Testis (tissue), 3 donors: Measurements from ENCODE around the gene LSM12. TPM values are rescaled to one million over a fixed set of nuclear protein-coding genes. Genes with fewer than 3 reads are reported as not detected.
"Not testable (repeated sequence)": the region's sequence is repeated elsewhere in the genome, so short reads cannot be mapped to it uniquely, and the experiment has no call there.

Experiments
- DNase-seq: peaks from one replicate; pipeline ENCODE4 v3.0.0-alpha.2; 2019
- H3K27ac ChIP-seq, 2 donors: fragments of 200-600 bp; sonication (generic); one replicate each; pipeline ENCODE4 v1.5.1; 2019
- H3K27me3 ChIP-seq: fragments of 200-600 bp; sonication (generic); one replicate; pipeline ENCODE4 v1.5.1; 2019
- H3K36me3 ChIP-seq: fragments of 200-600 bp; sonication (generic); one replicate; pipeline ENCODE4 v1.5.1; 2017; ENCODE audit warnings: low read depth; ENCODE audit errors: missing control alignments
- H3K4me1 ChIP-seq: fragments of 200-600 bp; sonication (generic); one replicate; pipeline ENCODE4 v1.5.1; 2019
- H3K4me3 ChIP-seq, 2 donors: fragments of 200-600 bp; sonication (generic); one replicate each; pipeline ENCODE4 v1.5.1; 2017 to 2019
- H3K9me3 ChIP-seq: fragments of 200-600 bp; sonication (generic); one replicate; pipeline ENCODE4 v1.5.1; 2017
- CTCF ChIP-seq, 3 experiments: fragments of 450-650 bp in 2 of 3; fragments of 200-600 bp in 1 of 3; sonication (generic) in 1 of 3; IDR thresholded peaks; one replicate each; pipeline ENCODE4 v1.5.1; 2016 to 2019; ENCODE audit warnings: antibody characterized with exemption in 3 of 3, mild to moderate bottlenecking in 2 of 3, moderate library complexity in 1 of 3
- POLR2A ChIP-seq: fragments of 450-650 bp; IDR thresholded peaks from one replicate; pipeline ENCODE4 v1.6.1; 2017; ENCODE audit warnings: antibody characterized with exemption, mild to moderate bottlenecking, moderate library complexity
- WGBS, 2 donors: methylation state at CpG; one replicate each; pipeline ENCODE4 v1.1.5; 2018; 5-methylcytosine and 5-hydroxymethylcytosine counted together
- intact Hi-C: fragments of 100-400 bp; cut with DNase I; formaldehyde crosslinking; loops from one replicate; pipeline ENCODE4 v1.15.1; 2023; ENCODE audit warnings: low total_unique reads
- polyA plus RNA-seq: library from polyadenylated mRNA; stranded (reverse); fragments of 350-450 nt; fragmentation: Illumina TruSeq; extraction: RNeasy Lipid Tissue Mini Kit (QIAGEN cat#74804); gene quantifications from one replicate; pipeline ENCODE4 v1.2.3, GENCODE V29; 2014; ENCODE audit warnings: low read depth, low replicate concordance; ENCODE audit not compliant: insufficient read depth
- total RNA-seq, 2 donors: library from RNA; depleted of rRNA; stranded (reverse); fragments of >200 nt; gene quantifications; one replicate each; pipeline ENCODE4 v1.2.3, GENCODE V29; 2016

Gene LSM12
- total and polyA plus RNA-seq, 3 donors from 2014 or later, result 52.7 to 74.4 (median 57.6) TPM

GRCh38 chr17:44102849-44103622, 36.6 kb upstream of the LSM12 start:
- H3K27ac ChIP-seq, result no peak overlapping the region
- H3K9me3 ChIP-seq, result no peaks in the 10 kb centered on the region
- peaks cover 15% of the 10 kb centered on the region for H3K4me1 ChIP-seq
- H3K27me3 ChIP-seq, result no peaks in the 10 kb centered on the region
- no peaks in the 10 kb centered on the region for H3K36me3 ChIP-seq
- H3K4me3 ChIP-seq, result no peak overlapping the region
- no peak for TF ChIP-seq POLR2A
- TF ChIP-seq CTCF (IDR thresholded peaks at IDR 0.05), result no peak
- no peak for DNase-seq
- 83 to 86% methylated on average over 15 to 16 of the region's 16 CpGs for WGBS, 2 donors
- intact Hi-C loops, result no loop called here

DNA sequence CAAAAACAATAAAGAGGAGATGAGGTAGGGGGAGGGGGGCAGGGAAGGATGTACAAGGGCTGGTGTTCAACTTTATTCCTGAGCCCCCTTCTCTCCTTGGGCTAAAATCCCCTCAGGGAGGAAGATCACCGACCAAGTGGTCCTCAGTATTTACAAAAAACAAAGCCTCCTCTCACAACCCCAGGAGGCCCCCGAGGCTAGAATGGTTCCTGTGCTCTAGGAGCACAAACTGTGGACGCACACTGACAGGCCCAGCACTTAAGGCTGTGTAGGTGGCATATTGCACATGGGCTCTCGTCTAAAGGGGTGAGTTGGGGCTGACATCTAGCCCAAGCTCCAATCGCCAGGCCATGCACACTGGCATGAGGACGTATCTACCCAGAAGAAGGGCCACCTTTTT, 35.4 kb upstream of the LSM12 start:
- H3K4me1 ChIP-seq, result peaks cover 15% of the 10 kb centered on the region
- H3K27ac ChIP-seq, H3K27me3 ChIP-seq, H3K36me3 ChIP-seq, intact Hi-C loops, DNase-seq, H3K4me3 ChIP-seq, H3K9me3 ChIP-seq: not testable (repeated sequence)
- 89 to 90% methylated on average over 6 of the region's 6 CpGs for WGBS, 2 donors

GRCh38 chr17:44097110-44097958, 30.9 kb upstream of the LSM12 start:
- no peak for DNase-seq
- TF ChIP-seq POLR2A, result no peak
- TF ChIP-seq CTCF (IDR thresholded peaks at IDR 0.05), result no peak
- peaks cover 35% of the 10 kb centered on the region for H3K4me1 ChIP-seq
- H3K9me3 ChIP-seq, result no peaks in the 10 kb centered on the region
- H3K4me3 ChIP-seq, result no peak overlapping the region
- 59 to 67% methylated on average over 3 to 13 of the region's 13 CpGs for WGBS, 2 donors
- intact Hi-C loops, result no loop called here
- peak overlapping the region; percentile 39 to 84 for H3K27ac ChIP-seq
- no peaks in the 10 kb centered on the region for H3K36me3 ChIP-seq
- H3K27me3 ChIP-seq, result no peaks in the 10 kb centered on the region

GRCh38 chr17:44095647-44096496, 29.4 kb upstream of the LSM12 start:
- Histone ChIP-seq H3K4me1 (peaks cover 35% of the 10 kb centered on the region), H3K36me3 (no peaks in the 10 kb centered on the region), H3K27me3 (no peaks in the 10 kb centered on the region), H3K9me3 (no peaks in the 10 kb centered on the region), H3K27ac (peak overlapping the region; percentile 83 to 84), H3K4me3 (peak overlapping the region in 1 of 2 donors; percentile 5)
- intact Hi-C loops, result no loop called here
- DNase-seq, result peak; percentile 78
- 26 to 36% methylated on average over 12 of the region's 12 CpGs for WGBS, 2 donors
- TF ChIP-seq CTCF (IDR thresholded peaks at IDR 0.05) (no peak), POLR2A (no peak)

GRCh38 chr17:44095388-44095646, 28.8 kb upstream of the LSM12 start:
- Histone ChIP-seq H3K36me3 (no peaks in the 10 kb centered on the region), H3K27ac (peak overlapping the region; percentile 83 to 84), H3K27me3 (no peaks in the 10 kb centered on the region), H3K4me3 (no peak overlapping the region), H3K4me1 (peaks cover 35% of the 10 kb centered on the region), H3K9me3 (no peaks in the 10 kb centered on the region)
- no peak for TF ChIP-seq POLR2A
- TF ChIP-seq CTCF (IDR thresholded peaks at IDR 0.05), result no peak
- intact Hi-C loops, result no loop called here
- no peak for DNase-seq
- 5 to 12% methylated on average over 2 of the region's 2 CpGs for WGBS, 2 donors
